HG02870 (cell line): ENCODE results near the gene CPTP.

Source experiments
- ATAC-seq: cut with Tn5 transposase; IDR thresholded peaks from one replicate; pipeline ENCODE4 v1.9.1; 2021; ENCODE audit warnings: mild to moderate bottlenecking, moderate library complexity; ENCODE audit not compliant: unreplicated experiment

The CPTP gene

DNA sequence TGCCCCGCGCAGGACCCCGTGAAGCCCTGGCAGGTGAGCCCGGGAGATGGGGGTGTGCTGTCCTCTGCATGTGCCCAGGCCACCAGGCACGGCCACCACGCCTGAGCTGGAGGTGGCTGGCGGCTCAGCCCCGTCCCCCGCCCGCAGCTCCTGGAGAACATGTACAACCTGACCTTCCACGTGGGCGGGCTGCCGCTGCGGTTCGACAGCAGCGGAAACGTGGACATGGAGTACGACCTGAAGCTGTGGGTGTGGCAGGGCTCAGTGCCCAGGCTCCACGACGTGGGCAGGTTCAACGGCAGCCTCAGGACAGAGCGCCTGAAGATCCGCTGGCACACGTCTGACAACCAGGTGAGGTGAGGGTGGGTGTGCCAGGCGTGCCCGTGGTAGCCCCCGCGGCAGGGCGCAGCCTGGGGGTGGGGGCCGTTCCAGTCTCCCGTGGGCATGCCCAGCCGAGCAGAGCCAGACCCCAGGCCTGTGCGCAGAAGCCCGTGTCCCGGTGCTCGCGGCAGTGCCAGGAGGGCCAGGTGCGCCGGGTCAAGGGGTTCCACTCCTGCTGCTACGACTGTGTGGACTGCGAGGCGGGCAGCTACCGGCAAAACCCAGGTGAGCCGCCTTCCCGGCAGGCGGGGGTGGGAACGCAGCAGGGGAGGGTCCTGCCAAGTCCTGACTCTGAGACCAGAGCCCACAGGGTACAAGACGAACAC, 8.3 kb downstream of the CPTP start:
- no peak for ATAC-seq

DNA sequence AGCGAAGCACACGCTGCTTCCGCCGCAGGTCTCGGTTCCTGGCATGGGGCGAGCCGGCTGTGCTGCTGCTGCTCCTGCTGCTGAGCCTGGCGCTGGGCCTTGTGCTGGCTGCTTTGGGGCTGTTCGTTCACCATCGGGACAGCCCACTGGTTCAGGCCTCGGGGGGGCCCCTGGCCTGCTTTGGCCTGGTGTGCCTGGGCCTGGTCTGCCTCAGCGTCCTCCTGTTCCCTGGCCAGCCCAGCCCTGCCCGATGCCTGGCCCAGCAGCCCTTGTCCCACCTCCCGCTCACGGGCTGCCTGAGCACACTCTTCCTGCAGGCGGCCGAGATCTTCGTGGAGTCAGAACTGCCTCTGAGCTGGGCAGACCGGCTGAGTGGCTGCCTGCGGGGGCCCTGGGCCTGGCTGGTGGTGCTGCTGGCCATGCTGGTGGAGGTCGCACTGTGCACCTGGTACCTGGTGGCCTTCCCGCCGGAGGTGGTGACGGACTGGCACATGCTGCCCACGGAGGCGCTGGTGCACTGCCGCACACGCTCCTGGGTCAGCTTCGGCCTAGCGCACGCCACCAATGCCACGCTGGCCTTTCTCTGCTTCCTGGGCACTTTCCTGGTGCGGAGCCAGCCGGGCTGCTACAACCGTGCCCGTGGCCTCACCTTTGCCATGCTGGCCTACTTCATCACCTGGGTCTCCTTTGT, 9.1 kb downstream of the CPTP start:
- no peak for ATAC-seq

DNA sequence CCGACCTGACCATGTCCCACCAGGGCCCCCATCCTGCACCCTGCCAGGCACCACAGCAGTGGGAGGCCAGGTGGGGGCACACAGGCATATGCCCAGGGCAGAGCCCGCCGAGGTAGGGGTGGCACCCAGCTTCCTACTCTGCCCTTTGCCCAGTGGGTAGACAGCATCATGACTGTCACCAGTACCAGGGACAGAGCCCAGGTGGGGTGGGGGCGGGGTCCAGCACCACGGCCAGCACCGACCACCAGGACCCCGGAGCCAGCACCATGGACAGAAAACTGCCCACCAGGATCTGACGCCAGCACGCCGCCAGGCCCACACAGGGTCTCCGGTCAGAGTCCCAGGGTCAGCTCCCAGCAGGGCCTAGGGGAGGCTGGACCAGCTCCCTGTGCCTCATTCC, 10.2 kb downstream of the CPTP start:
- no peak for ATAC-seq

DNA sequence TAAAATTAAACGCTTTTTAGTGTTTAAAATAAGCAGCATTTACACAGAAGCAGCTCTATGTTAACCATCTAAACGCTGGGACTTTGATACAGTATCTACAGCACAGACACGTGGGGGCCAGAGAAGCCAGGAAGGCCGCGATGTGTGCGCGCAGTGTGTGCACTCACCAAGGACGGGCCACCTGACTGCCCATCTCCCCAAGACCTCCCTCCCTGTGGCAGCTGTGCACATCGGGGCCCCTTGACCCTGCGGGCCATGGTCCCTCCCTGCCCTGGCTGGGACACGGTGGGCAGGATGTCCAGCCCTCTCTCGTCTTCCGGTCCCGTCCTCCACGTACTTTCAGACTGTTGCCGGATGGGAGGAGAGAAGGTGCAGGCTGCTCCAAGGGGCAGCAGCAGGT, 10.7 kb downstream of the CPTP start:
- no peak for ATAC-seq

DNA sequence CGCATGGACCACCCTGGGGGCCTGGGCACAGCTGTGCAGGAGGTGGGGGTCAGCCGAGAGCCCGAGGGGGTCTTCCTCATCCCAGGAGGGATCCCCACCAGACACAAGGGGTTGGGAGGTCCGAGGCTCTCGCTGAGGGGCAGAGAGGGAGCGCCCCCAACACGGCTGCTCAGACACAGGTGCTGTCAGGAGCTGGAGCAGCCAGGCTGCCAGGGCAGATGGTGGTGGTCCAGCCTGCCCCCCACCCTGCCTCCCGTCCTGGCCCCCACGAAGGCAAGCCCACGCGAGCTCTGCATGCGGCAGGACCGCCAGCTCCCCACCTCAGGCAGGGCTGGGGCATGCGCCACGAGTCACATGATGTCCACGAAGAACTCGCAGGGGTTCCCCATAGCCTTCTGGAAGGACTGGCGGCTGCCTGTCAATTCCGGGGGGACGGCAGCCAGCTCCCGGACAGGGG, 11.2 kb downstream of the CPTP start:
- ATAC-seq = no peak

DNA sequence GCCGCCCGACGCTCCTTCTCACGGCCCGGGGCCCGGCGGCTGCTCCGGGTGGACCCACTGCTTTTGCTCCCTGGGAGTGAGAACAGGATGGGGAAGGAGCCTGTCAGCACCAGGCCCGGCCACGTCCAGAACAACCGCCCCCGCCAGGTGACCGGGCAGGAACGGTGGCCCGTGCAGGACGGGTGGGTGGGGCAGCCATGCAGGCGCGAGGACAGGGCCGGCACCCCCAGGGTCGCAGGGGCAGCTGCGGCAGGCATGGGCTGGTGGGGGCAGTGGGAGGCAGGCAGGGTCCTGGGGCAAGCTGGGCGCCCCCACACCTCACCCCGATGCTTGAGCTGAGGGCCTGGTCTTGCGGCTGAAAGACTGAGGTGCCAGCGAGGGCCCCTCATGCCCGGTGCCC, 11.8 kb downstream of the CPTP start:
- no peak for ATAC-seq

DNA sequence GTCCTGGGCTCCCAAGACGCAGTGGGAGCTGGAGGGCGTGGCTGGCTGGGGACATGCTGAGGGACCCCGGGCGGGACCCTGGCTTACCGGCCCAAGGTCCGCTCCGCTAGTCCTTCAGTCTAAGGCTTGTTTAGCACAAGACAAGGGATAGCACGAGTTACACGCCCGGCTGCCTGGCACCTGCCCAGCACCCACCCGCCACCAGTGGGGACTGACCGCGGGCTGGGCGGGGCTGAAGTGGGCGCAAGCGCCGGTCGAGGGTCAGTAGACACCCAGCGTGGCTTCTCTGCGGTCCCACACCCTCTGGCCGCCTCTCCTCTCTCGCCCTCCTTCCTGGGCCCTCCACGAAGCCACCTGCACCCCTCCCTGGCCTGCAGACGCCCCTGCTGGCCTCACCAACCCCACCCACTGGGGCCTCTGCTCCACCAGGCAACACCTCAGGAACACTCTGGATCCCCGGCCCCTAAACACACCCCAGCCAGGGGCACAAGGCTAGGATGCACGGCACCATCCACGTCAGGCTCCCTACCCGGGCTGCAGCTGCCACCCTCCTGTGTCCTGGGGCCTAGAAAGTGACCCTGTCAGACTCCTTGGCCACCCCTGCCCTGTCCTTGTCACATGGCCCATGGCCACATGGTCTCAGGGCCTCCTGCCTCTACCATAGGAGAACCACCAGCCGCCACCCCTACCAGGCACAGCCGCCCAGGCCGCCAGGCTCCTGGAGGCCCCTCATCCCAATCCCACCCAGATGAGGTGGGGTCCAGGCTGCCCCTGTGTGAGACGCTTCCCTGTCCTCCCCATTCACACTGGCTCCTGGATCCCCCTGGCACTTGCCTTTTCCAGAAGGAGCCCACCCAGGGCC, 12.6 kb downstream of the CPTP start:
- ATAC-seq = no peak

DNA sequence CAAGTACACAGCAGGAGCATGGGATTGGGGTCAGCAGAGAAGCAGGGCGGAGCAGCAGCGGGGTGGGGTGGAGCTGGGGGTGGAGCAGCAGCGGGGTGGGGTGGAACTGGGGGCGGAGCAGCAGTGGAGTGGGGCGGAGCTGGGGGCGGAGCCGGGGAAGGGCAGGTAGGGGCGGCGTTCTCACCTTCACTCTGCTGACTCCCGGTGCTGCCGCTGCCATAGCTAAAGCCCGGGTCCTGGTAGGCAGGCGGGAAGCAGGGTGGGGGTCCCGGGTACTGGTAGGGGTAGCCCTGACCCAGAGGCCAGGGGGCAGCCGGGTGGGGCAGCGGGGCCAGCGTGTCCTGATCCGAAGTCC, 13.2 kb downstream of the CPTP start:
- ATAC-seq = no peak

DNA sequence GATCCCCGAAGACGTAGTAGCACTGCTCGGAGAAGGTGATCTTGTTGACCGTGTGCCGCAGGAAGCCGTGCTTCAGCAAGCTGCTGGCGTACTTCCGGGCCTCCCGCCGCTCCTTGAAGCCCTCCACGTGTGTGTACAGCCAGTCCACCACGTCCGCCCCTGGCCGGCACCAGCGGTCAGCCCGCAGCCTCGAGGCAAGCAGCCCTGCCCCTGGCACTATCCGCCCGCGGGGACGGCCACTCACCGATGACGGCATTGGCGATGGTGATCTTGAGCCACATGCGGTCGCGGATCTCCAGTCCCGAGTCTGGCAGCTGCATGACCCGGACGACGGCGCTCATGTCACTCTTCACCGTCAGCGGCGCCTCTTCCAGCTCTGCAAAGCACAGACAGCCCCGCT, 13.7 kb downstream of the CPTP start:
- no peak for ATAC-seq

DNA sequence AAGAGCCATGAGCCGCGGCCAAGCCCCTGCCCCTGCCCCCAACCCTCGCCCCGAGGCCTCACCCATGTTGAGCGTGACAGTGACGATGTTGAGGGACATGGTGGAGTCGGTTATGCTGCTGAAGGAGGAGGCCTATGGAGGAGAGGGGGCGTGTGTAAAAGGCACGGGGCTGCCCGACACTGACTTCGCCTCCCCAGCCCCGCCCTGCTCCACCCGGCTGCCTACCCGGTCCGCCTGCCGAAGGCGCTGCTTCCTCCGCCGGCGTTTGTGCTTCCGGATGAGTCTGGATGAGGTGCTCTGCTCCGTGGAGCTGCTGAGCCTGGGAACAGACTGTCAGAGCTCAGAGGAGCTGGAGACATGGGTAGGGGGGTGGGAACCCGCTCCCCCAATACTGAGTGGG, 15.6 kb downstream of the CPTP start:
- no peak for ATAC-seq

DNA sequence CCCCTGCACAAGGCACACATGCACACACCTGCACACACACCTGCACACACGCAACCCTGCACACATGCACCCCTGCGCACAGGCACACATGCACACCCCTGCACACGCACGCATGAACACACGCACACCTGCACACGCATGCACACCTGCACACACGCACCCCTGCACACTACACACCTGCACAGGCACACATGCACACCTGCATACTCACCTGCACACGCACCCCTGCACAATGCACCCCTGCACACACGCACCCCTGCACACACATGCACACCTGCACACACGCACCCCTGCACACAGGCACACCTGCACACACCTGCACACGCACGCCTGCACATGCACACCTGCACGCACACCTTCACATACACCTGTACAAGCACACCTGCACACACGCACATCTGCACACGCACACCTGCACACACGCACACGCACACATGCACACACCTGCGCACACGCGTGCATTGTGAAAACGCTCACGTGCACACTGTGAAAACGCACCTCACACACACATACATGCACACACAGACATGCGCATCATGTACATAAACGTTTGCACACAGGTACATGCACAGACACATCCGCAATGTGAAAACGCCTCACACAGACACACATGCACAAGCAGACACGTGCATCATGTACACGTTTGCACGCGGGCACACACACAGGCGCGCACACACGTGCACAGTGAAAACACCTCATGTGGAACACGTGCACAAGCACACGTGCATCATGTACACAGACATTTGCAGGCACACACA, 16.4 kb downstream of the CPTP start:
- ATAC-seq = no peak

DNA sequence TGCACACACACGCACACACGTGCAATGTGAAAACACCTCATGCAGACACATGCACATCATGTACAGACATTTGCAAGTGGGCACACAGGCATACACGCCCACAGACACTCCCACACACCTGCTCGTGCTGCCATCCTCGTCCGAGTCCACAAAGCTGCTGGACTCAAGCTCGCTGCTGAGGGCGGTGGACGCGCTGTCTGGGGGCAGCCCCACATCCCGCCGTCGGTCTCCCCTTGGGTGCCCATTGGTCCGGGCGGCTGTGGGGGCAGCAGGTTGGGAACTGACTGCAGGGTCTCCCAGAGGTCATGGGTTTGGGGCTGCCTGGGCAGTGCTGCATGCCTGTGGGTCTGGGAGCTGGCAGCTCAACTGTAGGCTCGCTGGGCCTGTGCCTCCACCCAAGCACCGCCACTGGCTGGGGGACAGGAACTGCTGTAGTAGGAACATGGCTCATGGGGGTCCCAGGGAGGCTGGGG, 17.0 kb downstream of the CPTP start:
- ATAC-seq = no peak

DNA sequence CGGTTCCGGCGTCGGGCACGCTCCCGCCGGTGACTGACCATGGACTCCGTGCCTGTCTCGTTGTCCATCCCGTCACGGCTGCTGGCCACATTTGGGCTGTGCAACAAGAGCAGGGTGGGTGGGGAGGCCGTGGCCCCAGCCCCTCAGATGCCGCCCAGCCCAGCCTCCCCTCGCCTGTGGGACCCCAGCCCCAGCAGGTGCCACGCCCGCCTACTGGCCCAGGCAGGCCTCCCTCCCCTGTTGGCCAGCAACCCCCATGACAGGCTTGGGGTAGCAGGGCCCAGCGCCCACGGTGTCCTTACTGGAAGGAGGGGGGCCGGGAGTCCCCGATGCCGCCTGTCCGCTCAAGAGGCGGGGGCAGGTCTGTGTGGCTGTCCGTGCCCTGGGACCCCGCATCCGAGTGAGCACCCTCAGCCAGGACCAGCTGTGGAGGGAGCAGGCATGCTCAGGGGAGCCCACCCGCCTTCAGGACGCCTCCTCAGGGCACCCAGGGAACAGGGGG, 17.5 kb downstream of the CPTP start:
- ATAC-seq = no peak

DNA sequence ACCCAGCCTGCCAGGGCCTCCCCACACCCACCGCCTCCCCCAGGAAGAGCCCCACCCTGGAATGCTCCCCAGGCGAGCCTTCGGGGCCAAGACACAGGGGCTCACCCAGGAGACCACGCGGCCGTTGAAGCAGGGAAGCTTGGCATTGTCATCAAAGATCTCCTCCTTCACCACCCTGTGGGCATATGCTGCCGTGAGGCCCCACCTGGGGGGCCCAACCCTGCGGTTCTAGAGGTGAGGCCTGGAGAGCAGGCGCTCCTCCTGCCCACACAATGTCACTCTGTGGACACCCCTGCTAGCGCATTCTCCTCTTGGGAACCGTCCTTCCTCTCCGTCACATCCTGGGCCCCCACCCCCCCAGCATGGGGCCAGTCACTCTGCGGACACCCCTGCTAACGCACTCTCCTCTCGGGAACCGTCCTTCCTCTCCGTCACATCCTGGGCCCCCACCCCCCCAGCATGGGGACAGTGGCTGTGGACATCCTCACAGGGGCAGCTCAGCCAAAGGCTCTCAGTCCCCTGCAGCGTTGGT, 18.0 kb downstream of the CPTP start:
- no peak for ATAC-seq

DNA sequence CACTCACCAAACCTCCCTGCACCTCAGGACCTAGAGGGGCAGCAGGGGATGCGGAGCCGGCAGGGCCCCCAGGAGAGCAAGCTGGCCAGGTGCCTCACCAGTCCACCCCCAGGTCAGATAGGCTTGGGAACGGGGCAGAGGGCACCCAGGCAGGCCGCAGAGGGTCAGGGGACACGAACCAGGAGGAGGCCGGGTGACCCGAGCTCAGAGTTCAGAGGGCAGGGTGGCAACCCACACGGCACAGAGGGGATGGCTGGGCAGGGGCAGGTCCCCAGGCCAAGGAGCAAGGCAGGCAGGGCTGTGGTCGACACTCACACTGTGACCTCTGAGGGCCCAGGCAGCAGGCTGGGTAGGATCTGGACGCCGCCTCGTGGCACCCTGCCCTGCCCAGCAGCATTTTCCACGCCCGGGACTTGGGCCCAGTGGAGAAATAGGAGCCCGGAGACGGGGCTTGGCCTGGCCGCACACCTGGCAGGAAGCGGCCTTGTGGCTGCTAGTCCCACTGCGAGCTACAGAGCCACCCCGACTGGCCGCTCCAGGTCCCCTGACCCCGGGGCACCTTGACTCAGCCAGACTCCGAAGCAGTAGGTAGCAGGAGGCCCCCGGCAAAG, 19.3 kb downstream of the CPTP start:
- no peak for ATAC-seq

DNA sequence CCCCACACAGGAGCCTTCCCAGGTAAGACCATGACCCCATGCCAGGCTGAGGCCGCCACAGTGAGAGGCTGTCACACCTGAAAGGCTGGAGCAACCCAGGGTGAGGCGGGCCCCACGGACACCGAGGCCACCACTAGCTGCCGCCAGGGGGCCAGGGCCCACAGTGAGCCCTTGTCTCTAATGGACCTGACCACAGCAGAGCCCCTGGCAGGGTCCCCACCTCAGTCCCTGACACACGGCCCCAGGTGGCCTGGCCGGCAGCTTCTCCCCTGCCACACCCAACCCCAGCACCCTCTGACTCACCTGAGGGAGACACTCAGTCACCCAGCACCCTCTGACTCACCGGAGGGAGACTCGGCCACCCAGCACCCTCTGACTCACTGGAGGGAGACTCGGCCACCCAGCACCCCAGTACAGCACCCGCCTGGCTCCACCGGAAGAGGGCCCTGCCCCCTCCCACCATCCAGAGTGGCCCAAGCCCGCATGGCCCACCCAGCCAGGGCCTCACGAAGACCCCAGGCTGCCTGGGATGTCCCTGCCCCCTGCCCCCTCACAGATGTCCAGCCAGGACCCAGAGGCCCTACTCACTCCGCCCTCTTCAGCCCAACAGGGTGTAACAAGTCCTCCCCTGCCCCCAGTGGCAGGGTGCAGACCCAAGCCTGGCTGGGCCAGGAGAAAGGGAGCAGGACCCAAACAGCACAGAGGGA, 20.2 kb downstream of the CPTP start:
- no peak for ATAC-seq

DNA sequence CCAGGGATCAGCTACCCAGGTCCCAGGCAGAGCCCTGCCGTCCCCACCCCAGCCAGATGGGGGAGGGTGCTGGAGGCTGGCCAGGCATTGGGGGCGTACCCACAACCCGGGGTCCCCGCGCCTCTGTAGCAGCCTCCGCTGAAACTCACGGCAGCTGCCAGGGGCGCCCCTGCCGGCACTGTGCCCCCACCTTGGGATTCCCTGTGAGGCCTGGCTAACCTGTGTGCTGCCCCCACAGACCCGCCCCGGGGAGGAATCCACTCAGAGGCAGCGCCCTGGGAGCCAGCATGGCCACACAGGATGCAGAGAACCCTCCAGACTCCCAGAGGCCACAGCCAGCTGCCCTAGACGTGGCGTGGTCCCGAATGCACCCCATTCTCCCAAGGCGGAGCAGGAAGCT, 20.8 kb downstream of the CPTP start:
- ATAC-seq = no peak

DNA sequence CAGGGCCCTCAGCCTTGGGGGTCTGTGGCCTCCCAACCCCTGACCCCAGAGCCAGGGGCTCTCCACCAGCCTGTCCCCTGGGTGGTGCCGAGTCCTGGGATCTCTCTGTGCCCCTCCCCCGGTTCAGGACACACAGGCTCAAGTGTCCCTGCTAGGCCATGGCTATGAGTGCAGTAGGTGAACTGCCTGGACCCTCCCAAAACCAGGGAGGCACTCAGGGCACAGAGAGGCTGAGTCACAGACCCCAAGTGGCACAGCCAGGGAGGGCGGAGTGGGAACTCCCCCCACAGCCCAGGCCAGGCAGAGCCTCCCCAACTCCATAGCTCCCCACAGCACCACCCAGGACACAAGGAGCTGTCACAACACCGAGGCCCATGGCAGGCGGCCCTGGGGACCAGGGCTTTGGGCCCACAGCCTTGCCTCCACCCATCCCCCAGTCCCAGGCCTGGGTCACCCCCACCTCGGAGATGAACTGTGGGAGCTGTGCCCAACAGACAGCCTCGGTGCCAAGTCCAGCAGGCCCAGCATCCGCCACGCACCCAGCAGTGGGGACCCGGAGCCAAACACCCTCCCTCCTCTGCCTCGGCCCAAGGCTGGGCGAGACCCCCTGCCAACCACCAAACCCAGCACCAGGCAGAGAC, 21.4 kb downstream of the CPTP start:
- no peak for ATAC-seq

DNA sequence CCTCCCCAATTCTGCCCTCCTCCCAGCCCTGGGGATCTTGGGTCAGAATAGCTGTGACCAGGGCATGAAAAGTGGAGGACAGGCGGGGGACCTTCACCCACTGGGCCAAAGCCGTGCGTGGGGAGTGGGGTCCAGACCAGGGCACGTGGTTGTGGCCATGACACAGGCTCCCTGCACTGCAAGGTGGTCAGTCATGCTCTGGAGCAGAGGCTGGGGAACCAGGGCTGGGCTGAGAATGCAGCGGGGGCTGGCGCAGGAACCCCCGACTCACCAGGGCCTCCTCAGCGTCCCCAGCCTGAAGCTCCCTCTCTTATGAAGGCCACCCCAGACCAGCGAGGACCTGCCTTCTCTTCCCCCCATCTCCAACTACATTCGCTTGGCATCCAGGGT, 21.9 kb downstream of the CPTP start:
- no peak for ATAC-seq
